Type B pancreatic cell (in vitro differentiated cells): ENCODE measurements around the gene TRIM47. TPM values are rescaled to one million over a fixed set of nuclear protein-coding genes. Genes with fewer than 3 reads are reported as not detected.

ENCODE experiments used
- DNase-seq: peaks from one replicate; pipeline ENCODE4 v3.0.0; 2021; ENCODE audit warnings: mixed read lengths; ENCODE audit not compliant: unreplicated experiment; ENCODE audit errors: extremely low spot score
- H3K27ac Mint-ChIP-seq: 2 replicates; pipeline ENCODE4 v1.8.0; 2021; ENCODE audit warnings: mild to moderate bottlenecking, mixed read lengths
- H3K27me3 Mint-ChIP-seq: 2 replicates; pipeline ENCODE4 v1.8.0; 2021; ENCODE audit warnings: mixed read lengths
- H3K36me3 Mint-ChIP-seq: 2 replicates; pipeline ENCODE4 v1.8.0; 2021; ENCODE audit warnings: mixed read lengths
- H3K4me1 Mint-ChIP-seq: one replicate; pipeline ENCODE4 v1.8.0; 2021; ENCODE audit warnings: mixed read lengths; ENCODE audit not compliant: unreplicated experiment
- H3K4me3 Mint-ChIP-seq: 2 replicates; pipeline ENCODE4 v1.8.0; 2021; ENCODE audit warnings: mild to moderate bottlenecking, mixed read lengths
- H3K9me3 Mint-ChIP-seq: 2 replicates; pipeline ENCODE4 v1.8.0; 2021; ENCODE audit warnings: mixed read lengths
- CTCF ChIP-seq: fragments of 200-600 bp; sonication (generic); conservative IDR thresholded peaks from 2 replicates; pipeline ENCODE4 v1.5.0; 2021; ENCODE audit warnings: antibody characterized with exemption, mild to moderate bottlenecking
- total RNA-seq: library from RNA; stranded (reverse); gene quantifications from 2 replicates; pipeline ENCODE4 v1.2.1, GENCODE V29; 2021; ENCODE audit warnings: low replicate concordance

TRIM47 gene
- total RNA-seq, 1 donor from 2014 or later = 3.1 TPM

GRCh38 chr17:75910699-75911098 lies 32.3 kb upstream of the TRIM47 start:
- peaks cover 3% of the 10 kb centered on the region for H3K4me1 Mint-ChIP-seq
- H3K27me3 Mint-ChIP-seq = no peaks in the 10 kb centered on the region
- TF ChIP-seq CTCF = no peak
- H3K27ac Mint-ChIP-seq = peak overlapping the region; percentile 51
- DNase-seq = no peak
- H3K9me3 Mint-ChIP-seq = no peaks in the 10 kb centered on the region
- no peaks in the 10 kb centered on the region for H3K36me3 Mint-ChIP-seq
- H3K4me3 Mint-ChIP-seq = no peak overlapping the region

GRCh38 chr17:75909812-75910274 lies 31.5 kb upstream of the TRIM47 start:
- H3K27me3 Mint-ChIP-seq = no peaks in the 10 kb centered on the region
- H3K27ac Mint-ChIP-seq = peak overlapping the region; percentile 39
- peaks cover 3% of the 10 kb centered on the region for H3K4me1 Mint-ChIP-seq
- no peak for TF ChIP-seq CTCF
- no peak overlapping the region for H3K4me3 Mint-ChIP-seq
- H3K36me3 Mint-ChIP-seq = no peaks in the 10 kb centered on the region
- no peak for DNase-seq
- H3K9me3 Mint-ChIP-seq = no peaks in the 10 kb centered on the region

DNA sequence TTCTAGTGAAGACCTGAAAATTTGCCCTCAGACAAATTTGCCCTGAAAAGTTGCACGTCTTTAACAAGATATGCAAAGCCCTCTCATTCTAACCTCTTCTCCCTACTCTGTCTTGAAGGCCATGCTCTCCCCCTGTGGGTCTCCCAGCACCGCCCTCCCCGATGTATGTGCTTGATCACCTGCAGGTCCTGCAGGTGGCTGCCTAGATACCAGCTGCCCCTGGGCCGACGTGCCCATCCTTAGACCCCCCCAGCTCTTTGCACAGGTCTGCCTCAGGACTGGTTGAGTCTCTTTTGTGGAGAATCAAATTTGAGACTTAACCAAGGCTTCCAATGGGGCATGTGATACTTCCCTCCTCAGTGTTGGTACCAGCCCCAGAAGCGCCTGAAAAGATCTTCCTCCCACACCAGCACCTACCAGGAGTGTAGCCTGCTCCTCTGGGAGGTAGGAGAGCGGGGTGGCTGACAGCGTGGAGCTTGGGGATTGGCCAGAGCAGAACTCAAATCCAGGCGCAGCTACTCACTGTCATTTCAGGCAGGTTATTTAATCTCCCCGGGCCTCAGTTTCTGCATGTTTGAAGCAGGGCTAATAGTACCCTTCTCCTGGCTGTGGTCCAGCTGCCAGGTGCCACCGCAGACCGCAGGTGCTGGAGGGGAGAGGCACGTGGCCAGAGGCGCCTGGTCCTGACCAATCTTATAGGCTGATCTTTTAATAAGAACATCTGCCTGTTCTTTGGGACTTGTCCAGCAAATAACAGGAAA lies 30.9 kb upstream of the TRIM47 start:
- Mint-ChIP-seq H3K9me3 (no peaks in the 10 kb centered on the region), H3K36me3 (no peaks in the 10 kb centered on the region), H3K4me3 (no peak overlapping the region), H3K4me1 (peaks cover 3% of the 10 kb centered on the region), H3K27me3 (no peaks in the 10 kb centered on the region), H3K27ac (peak overlapping the region; percentile 77)
- TF ChIP-seq CTCF = no peak
- no peak for DNase-seq

DNA sequence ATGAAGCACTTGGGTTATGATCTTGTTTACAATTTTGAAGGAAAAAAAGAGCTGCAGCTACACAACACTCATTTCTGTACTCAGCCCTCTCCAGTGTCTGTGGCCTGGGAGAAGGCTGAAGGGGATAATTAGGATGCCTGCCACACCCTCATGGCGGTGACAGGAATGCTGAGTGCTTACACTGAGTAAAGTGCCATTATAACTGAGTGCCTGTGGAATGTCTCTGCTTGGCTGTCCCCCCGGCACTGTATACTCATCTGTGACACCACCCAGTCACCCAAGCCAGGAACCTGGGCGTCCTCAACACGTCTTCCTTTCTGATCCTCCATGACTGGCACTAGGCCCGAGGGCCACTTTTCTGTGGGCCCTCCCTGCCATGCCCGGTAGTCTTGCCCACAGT lies 29.8 kb upstream of the TRIM47 start:
- Mint-ChIP-seq H3K27me3 (no peaks in the 10 kb centered on the region), H3K27ac (peak overlapping the region; percentile 97), H3K36me3 (no peaks in the 10 kb centered on the region), H3K4me3 (peak overlapping the region; percentile 52), H3K4me1 (peaks cover 3% of the 10 kb centered on the region), H3K9me3 (no peaks in the 10 kb centered on the region)
- no peak for TF ChIP-seq CTCF
- no peak for DNase-seq

- H3K9me3 Mint-ChIP-seq = no peaks in the 10 kb centered on the region
- H3K4me1 Mint-ChIP-seq = peaks cover 3% of the 10 kb centered on the region
- H3K27ac Mint-ChIP-seq = peak overlapping the region; percentile 99
- TF ChIP-seq CTCF = no peak
- no peak for DNase-seq
- no peaks in the 10 kb centered on the region for H3K36me3 Mint-ChIP-seq
- H3K27me3 Mint-ChIP-seq = no peaks in the 10 kb centered on the region
- H3K4me3 Mint-ChIP-seq = peak overlapping the region; percentile 83
Observed at GRCh38 chr17:75906143-75906884, 27.9 kb upstream of the TRIM47 start.
